ENCODE results near the gene RYR2. TPM values are rescaled to one million over a fixed set of nuclear protein-coding genes. Genes with fewer than 3 reads are reported as not detected.

The RYR2 gene
- total and polyA plus RNA-seq, 2 experiments from 2014 or later, result not detected

GRCh38 chr1:237199026-237199425, 157.0 kb downstream of the RYR2 start:
- no peaks in the 10 kb centered on the region for H3K79me2 ChIP-seq (ENCODE audit: insufficient read depth)
- in situ Hi-C loops (cut with MboI), result no loop called here

DNA sequence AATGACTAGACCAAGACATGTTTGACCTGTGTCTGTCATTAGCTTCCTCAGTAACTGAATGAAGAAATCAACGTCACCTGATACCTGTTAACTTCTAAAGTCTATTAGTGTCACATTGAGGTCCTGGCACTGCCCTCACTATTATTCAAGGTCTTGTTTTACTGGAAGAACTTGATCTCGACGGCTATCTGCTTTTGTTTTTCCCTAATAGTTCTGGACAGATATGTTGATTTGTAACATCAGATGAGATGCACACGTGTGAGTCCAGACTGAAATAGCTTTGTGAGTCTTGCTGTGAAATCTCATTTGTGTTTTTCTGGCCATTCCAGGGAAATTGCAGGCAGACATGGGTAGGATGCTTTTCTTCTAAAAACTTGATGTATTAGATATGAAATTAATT, 159.2 kb downstream of the RYR2 start:
- Histone ChIP-seq H3K79me2 (ENCODE audit: insufficient read depth) (no peaks in the 10 kb centered on the region), H3F3A (ENCODE audit: insufficient read depth) (no peaks in the 10 kb centered on the region), H3K27me3 (replicated peaks; ENCODE audit: insufficient read depth) (no peaks in the 10 kb centered on the region), H4K20me1 (ENCODE audit: insufficient read depth) (no peaks in the 10 kb centered on the region), H3K9ac (no peak overlapping the region), H3K36me3 (ENCODE audit: low read depth) (no peaks in the 10 kb centered on the region), H3K27ac (no peak overlapping the region), H3K4me2 (ENCODE audit: unreplicated experiment) (no peak overlapping the region), H3K4me3 (no peak overlapping the region), H3K9me3 (ENCODE audit: low read depth) (no peaks in the 10 kb centered on the region), H2AFZ (no peak overlapping the region), H3K4me1 (ENCODE audit: insufficient read depth) (no peaks in the 10 kb centered on the region), H3K9me2 (ENCODE audit: insufficient read depth) (no peaks in the 10 kb centered on the region)
- in situ Hi-C loops (cut with MboI), result no loop called here
- WGBS, 2 experiments (ENCODE audit: low coverage in 1 of 2, low lambda C conversion rate in 2 of 2, missing lambda C conversion rate in 2 of 2), result 24 to 28% methylated on average over 4 of the region's 4 CpGs
- no peak for DNase-seq
- TF ChIP-seq EZH2 (IDR thresholded peaks at IDR 0.05; ENCODE audit: insufficient read depth, poor library complexity, severe bottlenecking) (no peak), EZH2phosphoT487 (IDR thresholded peaks at IDR 0.05; ENCODE audit: insufficient read depth, low read depth) (no peak)

More at GRCh38 chr1:237199026-237199425, 157.0 kb downstream of the RYR2 start:
- Histone ChIP-seq H3K4me3 (no peak overlapping the region), H3K27me3 (replicated peaks; ENCODE audit: insufficient read depth) (no peaks in the 10 kb centered on the region), H3K4me2 (ENCODE audit: unreplicated experiment) (no peak overlapping the region), H3K36me3 (ENCODE audit: low read depth) (no peaks in the 10 kb centered on the region), H3K4me1 (ENCODE audit: insufficient read depth) (no peaks in the 10 kb centered on the region), H3F3A (ENCODE audit: insufficient read depth) (no peaks in the 10 kb centered on the region), H2AFZ (no peak overlapping the region), H3K9ac (no peak overlapping the region), H3K27ac (no peak overlapping the region), H4K20me1 (ENCODE audit: insufficient read depth) (no peaks in the 10 kb centered on the region), H3K9me3 (ENCODE audit: low read depth) (no peaks in the 10 kb centered on the region), H3K9me2 (ENCODE audit: insufficient read depth) (no peaks in the 10 kb centered on the region)
- WGBS, 2 experiments (ENCODE audit: low coverage in 1 of 2, low lambda C conversion rate in 2 of 2, missing lambda C conversion rate in 2 of 2), result 33 to 49% methylated on average over 6 of the region's 6 CpGs
- no peak for DNase-seq
- TF ChIP-seq EZH2 (IDR thresholded peaks at IDR 0.05; ENCODE audit: insufficient read depth, poor library complexity, severe bottlenecking) (no peak), EZH2phosphoT487 (IDR thresholded peaks at IDR 0.05; ENCODE audit: insufficient read depth, low read depth) (no peak)

DNA sequence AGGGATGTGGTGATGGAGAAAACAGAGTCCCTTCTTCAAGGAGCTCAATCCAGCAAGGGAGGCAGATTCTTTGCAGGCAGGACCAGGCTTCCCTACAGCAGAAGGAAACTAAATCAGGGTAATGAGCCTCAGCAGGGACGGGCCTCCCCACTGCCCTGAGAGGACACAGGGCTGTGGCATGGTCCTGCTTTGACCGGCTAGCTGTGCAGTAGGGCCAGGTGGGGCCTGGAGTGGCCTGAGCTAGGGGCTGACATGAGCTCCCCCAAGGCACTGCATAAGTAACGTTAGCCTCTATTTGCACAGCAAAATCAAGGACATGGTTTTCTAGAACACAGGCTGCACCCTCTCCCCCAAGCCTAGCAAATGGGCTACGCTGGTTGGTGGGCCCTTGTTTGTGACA, 162.9 kb downstream of the RYR2 start:
- Histone ChIP-seq H3K79me2 (ENCODE audit: insufficient read depth) (no peaks in the 10 kb centered on the region), H3F3A (ENCODE audit: insufficient read depth) (no peaks in the 10 kb centered on the region), H3K9me2 (ENCODE audit: insufficient read depth) (no peaks in the 10 kb centered on the region), H3K9ac (no peak overlapping the region), H4K20me1 (ENCODE audit: insufficient read depth) (no peaks in the 10 kb centered on the region), H3K36me3 (ENCODE audit: low read depth) (no peaks in the 10 kb centered on the region), H3K4me2 (ENCODE audit: unreplicated experiment) (no peak overlapping the region), H3K27ac (no peak overlapping the region), H2AFZ (no peak overlapping the region), H3K27me3 (replicated peaks; ENCODE audit: insufficient read depth) (no peaks in the 10 kb centered on the region), H3K4me1 (ENCODE audit: insufficient read depth) (no peaks in the 10 kb centered on the region), H3K9me3 (ENCODE audit: low read depth) (no peaks in the 10 kb centered on the region), H3K4me3 (no peak overlapping the region)
- DNase-seq, result no peak
- TF ChIP-seq EZH2 (IDR thresholded peaks at IDR 0.05; ENCODE audit: insufficient read depth, poor library complexity, severe bottlenecking) (no peak), EZH2phosphoT487 (IDR thresholded peaks at IDR 0.05; ENCODE audit: insufficient read depth, low read depth) (no peak)
- in situ Hi-C loops (cut with MboI), result no loop called here
- 31 to 41% methylated on average over 4 of the region's 4 CpGs for WGBS, 2 experiments (ENCODE audit: low coverage in 1 of 2, low lambda C conversion rate in 2 of 2, missing lambda C conversion rate in 2 of 2)

GRCh38 chr1:237205400-237206064, 163.5 kb downstream of the RYR2 start:
- 22 to 24% methylated on average over 14 of the region's 14 CpGs for WGBS, 2 experiments (ENCODE audit: low coverage in 1 of 2, low lambda C conversion rate in 2 of 2, missing lambda C conversion rate in 2 of 2)
- H3K27ac ChIP-seq, result no peak overlapping the region
- in situ Hi-C loops (cut with MboI), result no loop called here
- no peaks in the 10 kb centered on the region for H3K36me3 ChIP-seq (ENCODE audit: low read depth)
- TF ChIP-seq EZH2 (IDR thresholded peaks at IDR 0.05; ENCODE audit: insufficient read depth, poor library complexity, severe bottlenecking) (no peak), EZH2phosphoT487 (IDR thresholded peaks at IDR 0.05; ENCODE audit: insufficient read depth, low read depth) (no peak)
- H3K9me3 ChIP-seq (ENCODE audit: low read depth), result no peaks in the 10 kb centered on the region
- H3K27me3 ChIP-seq (replicated peaks; ENCODE audit: insufficient read depth), result no peaks in the 10 kb centered on the region
- no peaks in the 10 kb centered on the region for H3K79me2 ChIP-seq (ENCODE audit: insufficient read depth)
- no peak overlapping the region for H3K9ac ChIP-seq
- H3K4me1 ChIP-seq (ENCODE audit: insufficient read depth), result no peaks in the 10 kb centered on the region
- H4K20me1 ChIP-seq (ENCODE audit: insufficient read depth), result no peaks in the 10 kb centered on the region
- H3F3A ChIP-seq (ENCODE audit: insufficient read depth), result no peaks in the 10 kb centered on the region
- no peaks in the 10 kb centered on the region for H3K9me2 ChIP-seq (ENCODE audit: insufficient read depth)
- no peak overlapping the region for H3K4me2 ChIP-seq (ENCODE audit: unreplicated experiment)
- peak; percentile 45 for DNase-seq
- no peak overlapping the region for H3K4me3 ChIP-seq
- H2AFZ ChIP-seq, result no peak overlapping the region
